SK-N-SH (cell line): ENCODE results near the gene TMEM170B. TPM values are rescaled to one million over a fixed set of nuclear protein-coding genes. Genes with fewer than 3 reads are reported as not detected.

Experiments
- CTCF ChIA-PET: fragments of 300-600, 350-600 bp; formaldehyde crosslinking; extraction: SDS; loops from one replicate; lab custom pipeline; 2021; lab: Yijun Ruan, JAX
- POLR2A ChIA-PET: fragments of 350-600 bp; sonication (Branson Sonifier 250); formaldehyde crosslinking; extraction: SDS; loops from one replicate; lab custom pipeline; 2020; ENCODE audit warnings: antibody characterized with exemption, inconsistent platforms; lab: Yijun Ruan, JAX
- DNase-seq: peaks from one replicate; pipeline ENCODE4 v3.0.0; 2012
- H2AFZ ChIP-seq: fragments of 200-600 bp; sonication (generic); 2 replicates; pipeline ENCODE4 v1.8.1; 2016; ENCODE audit warnings: antibody characterized with exemption, mild to moderate bottlenecking, low read depth
- H3F3A ChIP-seq: fragments of 200-600 bp; sonication (generic); replicated peaks from 2 replicates; pipeline ENCODE3; 2016; ENCODE audit warnings: antibody characterized with exemption, mild to moderate bottlenecking; ENCODE audit not compliant: insufficient read depth
- H3K27ac ChIP-seq, 2 experiments: fragments of 200-500 bp in 1 of 2; fragments of 200-600 bp in 1 of 2; sonication (Bioruptor generic) in 1 of 2; sonication (generic), shearing (Covaris generic) in 1 of 2; 2 replicates each; pipeline versions ENCODE4 v1.5.1 to v1.6.1; 2014 to 2016; ENCODE audit warnings: low read depth in 2 of 2, inconsistent platforms in 1 of 2, low read length in 1 of 2, mild to moderate bottlenecking in 1 of 2, mixed read lengths in 1 of 2
- H3K27me3 ChIP-seq: fragments of 200-600 bp; sonication (generic), shearing (Covaris generic); 2 replicates; pipeline ENCODE4 v1.6.1; 2016; ENCODE audit warnings: mixed run types; ENCODE audit not compliant: insufficient read depth
- H3K36me3 ChIP-seq, 2 experiments: fragments of 200-500 bp in 1 of 2; fragments of 200-600 bp in 1 of 2; sonication (Bioruptor generic) in 1 of 2; sonication (generic) in 1 of 2; replicated peaks in 1 of 2; 2 replicates each; pipeline versions ENCODE3 to v1.5.1; 2014 to 2016; ENCODE audit warnings: low read length in 1 of 2, mild to moderate bottlenecking in 1 of 2; ENCODE audit not compliant: insufficient read depth in 2 of 2, control insufficient read depth in 1 of 2
- H3K4me1 ChIP-seq, 2 experiments: fragments of 200-500 bp in 1 of 2; fragments of 200-600 bp in 1 of 2; sonication (Bioruptor generic) in 1 of 2; sonication (generic), shearing (Covaris generic) in 1 of 2; 2 replicates each; pipeline versions ENCODE4 v1.5.1 to v1.6.1; 2014 to 2016; ENCODE audit warnings: low read depth in 1 of 2, low read length in 1 of 2, mixed run types in 1 of 2; ENCODE audit not compliant: insufficient read depth in 2 of 2, control insufficient read depth in 1 of 2
- H3K4me2 ChIP-seq: fragments of 200-600 bp; sonication (generic), shearing (Covaris generic); 2 replicates; pipeline ENCODE4 v1.6.1; 2017; ENCODE audit warnings: mixed run types
- H3K4me3 ChIP-seq, 2 experiments: fragments of 200-500 bp in 1 of 2; fragments of 200-600 bp in 1 of 2; sonication (Bioruptor generic) in 1 of 2; sonication (generic), shearing (Covaris generic) in 1 of 2; 2 replicates each; pipeline versions ENCODE4 v1.5.1 to v1.8.1; 2014 to 2016; ENCODE audit warnings: low read depth in 2 of 2, inconsistent platforms in 1 of 2, low read length in 1 of 2, mild to moderate bottlenecking in 1 of 2, mixed read lengths in 1 of 2, moderate library complexity in 1 of 2
- H3K79me2 ChIP-seq: fragments of 200-600 bp; sonication (generic); 2 replicates; pipeline ENCODE4 v1.8.1; 2017; ENCODE audit warnings: mild to moderate bottlenecking; ENCODE audit not compliant: insufficient read depth
- H3K9ac ChIP-seq: fragments of 200-600 bp; sonication (generic); 2 replicates; pipeline ENCODE4 v1.6.1; 2017; ENCODE audit warnings: mixed run types
- H3K9me2 ChIP-seq: fragments of 200-600 bp; sonication (generic); 2 replicates; pipeline ENCODE4 v1.6.1; 2017; ENCODE audit warnings: mixed run types
- H3K9me3 ChIP-seq: fragments of 200-600 bp; sonication (generic); 2 replicates; pipeline ENCODE4 v1.6.1; 2017; ENCODE audit warnings: mixed run types, mild to moderate bottlenecking, moderate library complexity
- H4K20me1 ChIP-seq: fragments of 200-600 bp; sonication (generic); 2 replicates; pipeline ENCODE4 v1.6.1; 2017; ENCODE audit warnings: mild to moderate bottlenecking, mixed run types; ENCODE audit not compliant: insufficient read depth
- ELF1 ChIP-seq: IDR thresholded peaks from 2 replicates; pipeline ENCODE4 v1.4.0; 2012
- FOSL2 ChIP-seq: IDR thresholded peaks from 2 replicates; pipeline ENCODE4 v1.4.0; 2012; ENCODE audit warnings: low read depth, mild to moderate bottlenecking, moderate library complexity, borderline replicate concordance
- FOXM1 ChIP-seq: IDR thresholded peaks from 2 replicates; pipeline ENCODE4 v1.4.0; 2012; ENCODE audit warnings: low read depth, mild to moderate bottlenecking
- GATA2 ChIP-seq: sonication (generic); formaldehyde crosslinking; IDR thresholded peaks from 2 replicates; pipeline ENCODE4 v1.5.0; 2020; ENCODE audit warnings: mild to moderate bottlenecking, missing genetic modification reagents
- JUND ChIP-seq: IDR thresholded peaks from 2 replicates; pipeline ENCODE4 v1.4.0; 2012
- MEF2A ChIP-seq: IDR thresholded peaks from 2 replicates; pipeline ENCODE4 v1.4.0; 2012; ENCODE audit warnings: low read depth, borderline replicate concordance
- MXI1 ChIP-seq: IDR thresholded peaks from 2 replicates; pipeline ENCODE4 v1.6.1; 2012; ENCODE audit warnings: mild to moderate bottlenecking, low read depth, low read length, improper control_type of control experiment
- NFIC ChIP-seq: IDR thresholded peaks from 2 replicates; pipeline ENCODE4 v1.4.0; 2012; ENCODE audit warnings: borderline replicate concordance
- NRF1 ChIP-seq: IDR thresholded peaks from 2 replicates; pipeline ENCODE4 v1.6.1; 2012; ENCODE audit warnings: low read depth, mild to moderate bottlenecking, low read length
- POLR2AphosphoS5 ChIP-seq: IDR thresholded peaks from 2 replicates; pipeline ENCODE4 v1.6.1; 2012; ENCODE audit warnings: low read depth, low read length
- RFX5 ChIP-seq: IDR thresholded peaks from 2 replicates; pipeline ENCODE4 v1.6.1; 2012; ENCODE audit warnings: mild to moderate bottlenecking, improper control_type of control experiment, low read length
- RXRA ChIP-seq: IDR thresholded peaks from 2 replicates; pipeline ENCODE4 v1.4.0; 2012; ENCODE audit warnings: low read depth, mild to moderate bottlenecking, borderline replicate concordance
- SIN3A ChIP-seq: IDR thresholded peaks from 2 replicates; pipeline ENCODE4 v1.6.1; 2012; ENCODE audit warnings: low read depth, mild to moderate bottlenecking, low read length, moderate library complexity, borderline replicate concordance
- TAF1 ChIP-seq: IDR thresholded peaks from 2 replicates; pipeline ENCODE4 v1.6.1; 2012; ENCODE audit warnings: low read depth, mild to moderate bottlenecking, low read length, moderate library complexity, borderline replicate concordance
- TCF12 ChIP-seq: IDR thresholded peaks from 2 replicates; pipeline ENCODE4 v1.4.0; 2012
- YY1 ChIP-seq: IDR thresholded peaks from 2 replicates; pipeline ENCODE4 v1.4.0; 2012; ENCODE audit warnings: low read depth, mild to moderate bottlenecking
- WGBS: methylation state at CpG from one replicate; pipeline ENCODE4 v1.1.6; 2017; ENCODE audit warnings: low lambda C conversion rate; 5-methylcytosine and 5-hydroxymethylcytosine counted together
- polyA plus RNA-seq, 3 experiments: library from polyadenylated mRNA; depleted of rRNA; stranded (reverse); fragments of >200 nt; gene quantifications; 2 replicates each; pipeline ENCODE4 v1.2.3, GENCODE V29; 2012
- TF ChIP-seq, protein P1 (sequence below): IDR thresholded peaks from 2 replicates; pipeline ENCODE4 v1.4.0; 2012; ENCODE audit warnings: low read depth, borderline replicate concordance
- TF ChIP-seq, protein P2 (sequence below): IDR thresholded peaks from 2 replicates; pipeline ENCODE4; 2012
- TF ChIP-seq, protein P3 (sequence below): fragments of 200-600 bp; sonication (generic); IDR thresholded peaks from 2 replicates; pipeline ENCODE4 v1.6.1; 2017; ENCODE audit warnings: antibody characterized with exemption, mild to moderate bottlenecking, moderate library complexity
- TF ChIP-seq, protein P4 (sequence below): IDR thresholded peaks from 2 replicates; pipeline ENCODE4 v1.4.0; 2012; ENCODE audit warnings: low read depth, borderline replicate concordance
- TF ChIP-seq, protein P5 (sequence below): fragments of 150-350 bp; IDR thresholded peaks from 2 replicates; pipeline ENCODE4 v1.6.1; 2016; ENCODE audit warnings: mild to moderate bottlenecking, low read depth, low read length

The TMEM170B gene
- polyA plus RNA-seq, 1 of the 3 experiments (the other 2 are of a cell fraction): 0.44 TPM

DNA sequence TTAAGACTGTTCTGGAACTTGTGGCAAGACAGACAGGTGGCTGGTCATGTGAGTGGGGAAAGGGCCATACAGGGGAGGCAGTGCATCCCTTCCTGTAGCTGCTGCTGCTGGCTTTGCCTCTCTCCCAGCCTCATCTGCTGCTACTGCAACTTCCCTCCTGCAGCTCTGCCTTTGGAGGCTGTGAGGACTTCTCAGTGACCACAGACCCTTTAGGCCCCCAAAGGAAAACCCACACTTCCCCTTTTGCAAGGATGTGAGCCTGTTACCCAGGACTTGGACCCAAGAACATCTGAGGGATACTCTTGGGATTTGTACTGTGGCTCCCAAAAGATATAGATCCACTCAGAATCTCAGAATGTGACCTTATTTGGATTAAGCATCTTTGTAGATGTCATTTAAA is 91.0 kb downstream of the TMEM170B start:
- POLR2A ChIA-PET: no interaction called here
- H3K9ac ChIP-seq: no peak overlapping the region
- TF ChIP-seq TCF12 (no peak), JUND (no peak), RXRA (no peak), GATA2 (no peak), TAF1 (no peak), RFX5 (no peak), YY1 (no peak), POLR2AphosphoS5 (no peak)
- TF ChIP-seq, protein P1, sequence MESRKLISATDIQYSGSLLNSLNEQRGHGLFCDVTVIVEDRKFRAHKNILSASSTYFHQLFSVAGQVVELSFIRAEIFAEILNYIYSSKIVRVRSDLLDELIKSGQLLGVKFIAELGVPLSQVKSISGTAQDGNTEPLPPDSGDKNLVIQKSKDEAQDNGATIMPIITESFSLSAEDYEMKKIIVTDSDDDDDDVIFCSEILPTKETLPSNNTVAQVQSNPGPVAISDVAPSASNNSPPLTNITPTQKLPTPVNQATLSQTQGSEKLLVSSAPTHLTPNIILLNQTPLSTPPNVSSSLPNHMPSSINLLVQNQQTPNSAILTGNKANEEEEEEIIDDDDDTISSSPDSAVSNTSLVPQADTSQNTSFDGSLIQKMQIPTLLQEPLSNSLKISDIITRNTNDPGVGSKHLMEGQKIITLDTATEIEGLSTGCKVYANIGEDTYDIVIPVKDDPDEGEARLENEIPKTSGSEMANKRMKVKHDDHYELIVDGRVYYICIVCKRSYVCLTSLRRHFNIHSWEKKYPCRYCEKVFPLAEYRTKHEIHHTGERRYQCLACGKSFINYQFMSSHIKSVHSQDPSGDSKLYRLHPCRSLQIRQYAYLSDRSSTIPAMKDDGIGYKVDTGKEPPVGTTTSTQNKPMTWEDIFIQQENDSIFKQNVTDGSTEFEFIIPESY: no peak
- TF ChIP-seq, protein P2, sequence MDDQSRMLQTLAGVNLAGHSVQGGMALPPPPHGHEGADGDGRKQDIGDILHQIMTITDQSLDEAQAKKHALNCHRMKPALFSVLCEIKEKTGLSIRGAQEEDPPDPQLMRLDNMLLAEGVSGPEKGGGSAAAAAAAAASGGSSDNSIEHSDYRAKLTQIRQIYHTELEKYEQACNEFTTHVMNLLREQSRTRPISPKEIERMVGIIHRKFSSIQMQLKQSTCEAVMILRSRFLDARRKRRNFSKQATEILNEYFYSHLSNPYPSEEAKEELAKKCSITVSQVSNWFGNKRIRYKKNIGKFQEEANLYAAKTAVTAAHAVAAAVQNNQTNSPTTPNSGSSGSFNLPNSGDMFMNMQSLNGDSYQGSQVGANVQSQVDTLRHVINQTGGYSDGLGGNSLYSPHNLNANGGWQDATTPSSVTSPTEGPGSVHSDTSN: no peak
- TF ChIP-seq, protein P3, sequence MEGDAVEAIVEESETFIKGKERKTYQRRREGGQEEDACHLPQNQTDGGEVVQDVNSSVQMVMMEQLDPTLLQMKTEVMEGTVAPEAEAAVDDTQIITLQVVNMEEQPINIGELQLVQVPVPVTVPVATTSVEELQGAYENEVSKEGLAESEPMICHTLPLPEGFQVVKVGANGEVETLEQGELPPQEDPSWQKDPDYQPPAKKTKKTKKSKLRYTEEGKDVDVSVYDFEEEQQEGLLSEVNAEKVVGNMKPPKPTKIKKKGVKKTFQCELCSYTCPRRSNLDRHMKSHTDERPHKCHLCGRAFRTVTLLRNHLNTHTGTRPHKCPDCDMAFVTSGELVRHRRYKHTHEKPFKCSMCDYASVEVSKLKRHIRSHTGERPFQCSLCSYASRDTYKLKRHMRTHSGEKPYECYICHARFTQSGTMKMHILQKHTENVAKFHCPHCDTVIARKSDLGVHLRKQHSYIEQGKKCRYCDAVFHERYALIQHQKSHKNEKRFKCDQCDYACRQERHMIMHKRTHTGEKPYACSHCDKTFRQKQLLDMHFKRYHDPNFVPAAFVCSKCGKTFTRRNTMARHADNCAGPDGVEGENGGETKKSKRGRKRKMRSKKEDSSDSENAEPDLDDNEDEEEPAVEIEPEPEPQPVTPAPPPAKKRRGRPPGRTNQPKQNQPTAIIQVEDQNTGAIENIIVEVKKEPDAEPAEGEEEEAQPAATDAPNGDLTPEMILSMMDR: no peak
- no peaks in the 10 kb centered on the region for H3K27me3 ChIP-seq
- H3K9me2 ChIP-seq: no peaks in the 10 kb centered on the region
- no peaks in the 10 kb centered on the region for H3K36me3 ChIP-seq
- H3F3A ChIP-seq: no peaks in the 10 kb centered on the region
- no peak for DNase-seq
- no peak overlapping the region for H3K4me3 ChIP-seq
- H2AFZ ChIP-seq: no peak overlapping the region
- H3K79me2 ChIP-seq: no peaks in the 10 kb centered on the region
- H3K4me1 ChIP-seq: peaks cover 0 to 4% of the 10 kb centered on the region in 2 experiments; a peak in 2 of 4 replicates
- H4K20me1 ChIP-seq: no peaks in the 10 kb centered on the region
- no peaks in the 10 kb centered on the region for H3K9me3 ChIP-seq
- H3K27ac ChIP-seq: no peak overlapping the region
- H3K4me2 ChIP-seq: no peak overlapping the region
- CTCF ChIA-PET: interaction anchor here (1.0 kb wide), 1 partner anchor 11 kb away, joined by 3 read pairs; no protein-coding TSS in a partner anchor

DNA sequence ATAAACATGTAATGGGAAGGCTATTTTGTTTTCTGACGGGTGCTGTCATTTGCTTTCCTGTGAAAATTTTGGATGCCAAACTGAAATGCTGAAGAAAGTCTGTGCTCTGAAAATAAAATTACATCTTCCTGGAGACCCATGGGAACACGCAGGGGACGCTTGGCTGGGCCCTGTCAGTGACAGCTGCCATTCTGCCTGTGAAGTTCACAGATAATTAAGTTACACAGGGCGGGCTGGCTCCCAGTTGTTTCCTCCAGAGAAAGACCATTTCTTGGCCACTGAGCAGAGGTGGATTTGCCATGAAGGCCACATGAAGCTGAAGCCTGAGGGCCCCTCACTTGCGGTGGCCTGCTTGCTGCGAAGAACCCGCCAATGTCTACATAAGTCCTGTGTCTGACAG is 93.5 kb downstream of the TMEM170B start:
- Histone ChIP-seq H3K4me1 (peaks cover 0 to 4% of the 10 kb centered on the region in 2 experiments; a peak in 2 of 4 replicates), H3K4me3 (no peak overlapping the region), H3K79me2 (no peaks in the 10 kb centered on the region), H3K27ac (no peak overlapping the region), H4K20me1 (no peaks in the 10 kb centered on the region), H3K9ac (no peak overlapping the region), H3K27me3 (no peaks in the 10 kb centered on the region), H3K4me2 (no peak overlapping the region), H2AFZ (no peak overlapping the region), H3F3A (no peaks in the 10 kb centered on the region), H3K9me3 (no peaks in the 10 kb centered on the region), H3K9me2 (no peaks in the 10 kb centered on the region), H3K36me3 (no peaks in the 10 kb centered on the region)
- ChIA-PET POLR2A (no interaction called here), CTCF (interaction anchor here (1.5 kb wide), 1 partner anchor 24 kb away, joined by 7 read pairs; no protein-coding TSS in a partner anchor)
- 85% methylated on average over 6 of the region's 7 CpGs for WGBS
- TF ChIP-seq MEF2A (no peak), NRF1 (no peak), FOSL2 (no peak), FOXM1 (no peak), ELF1 (no peak), NFIC (no peak), SIN3A (no peak), MXI1 (no peak), JUND (no peak)
- TF ChIP-seq, protein P4, sequence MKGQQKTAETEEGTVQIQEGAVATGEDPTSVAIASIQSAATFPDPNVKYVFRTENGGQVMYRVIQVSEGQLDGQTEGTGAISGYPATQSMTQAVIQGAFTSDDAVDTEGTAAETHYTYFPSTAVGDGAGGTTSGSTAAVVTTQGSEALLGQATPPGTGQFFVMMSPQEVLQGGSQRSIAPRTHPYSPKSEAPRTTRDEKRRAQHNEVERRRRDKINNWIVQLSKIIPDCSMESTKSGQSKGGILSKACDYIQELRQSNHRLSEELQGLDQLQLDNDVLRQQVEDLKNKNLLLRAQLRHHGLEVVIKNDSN: no peak
- TF ChIP-seq, protein P1: no peak
- TF ChIP-seq, protein P5, sequence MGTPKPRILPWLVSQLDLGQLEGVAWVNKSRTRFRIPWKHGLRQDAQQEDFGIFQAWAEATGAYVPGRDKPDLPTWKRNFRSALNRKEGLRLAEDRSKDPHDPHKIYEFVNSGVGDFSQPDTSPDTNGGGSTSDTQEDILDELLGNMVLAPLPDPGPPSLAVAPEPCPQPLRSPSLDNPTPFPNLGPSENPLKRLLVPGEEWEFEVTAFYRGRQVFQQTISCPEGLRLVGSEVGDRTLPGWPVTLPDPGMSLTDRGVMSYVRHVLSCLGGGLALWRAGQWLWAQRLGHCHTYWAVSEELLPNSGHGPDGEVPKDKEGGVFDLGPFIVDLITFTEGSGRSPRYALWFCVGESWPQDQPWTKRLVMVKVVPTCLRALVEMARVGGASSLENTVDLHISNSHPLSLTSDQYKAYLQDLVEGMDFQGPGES: no peak
- DNase-seq: peak; percentile 23
